GM10248 (cell line): ENCODE results near the gene SGIP1.

Experiments used
- CTCF ChIA-PET: fragments of 300-600 bp; sonication (Branson Sonifier 250); formaldehyde crosslinking; extraction: SDS; loops from one replicate; lab custom pipeline; 2021; ENCODE audit warnings: antibody characterized with exemption; lab: Yijun Ruan, JAX
- POLR2A ChIA-PET: fragments of 350-650 bp; sonication (Branson Sonifier 250); formaldehyde crosslinking; extraction: SDS; loops from one replicate; lab custom pipeline; 2020; ENCODE audit warnings: antibody characterized with exemption; lab: Yijun Ruan, JAX
- DNase-seq: peaks from one replicate; pipeline ENCODE4 v3.0.0; 2012; ENCODE audit errors: extremely low spot score
- TF ChIP-seq, protein P1 (sequence below): IDR thresholded peaks from 2 replicates; pipeline ENCODE4 v1.5.1; 2012; ENCODE audit warnings: mild to moderate bottlenecking, low read depth; ENCODE audit errors: extremely low read depth, missing control alignments, control extremely low read depth

Gene SGIP1

DNA sequence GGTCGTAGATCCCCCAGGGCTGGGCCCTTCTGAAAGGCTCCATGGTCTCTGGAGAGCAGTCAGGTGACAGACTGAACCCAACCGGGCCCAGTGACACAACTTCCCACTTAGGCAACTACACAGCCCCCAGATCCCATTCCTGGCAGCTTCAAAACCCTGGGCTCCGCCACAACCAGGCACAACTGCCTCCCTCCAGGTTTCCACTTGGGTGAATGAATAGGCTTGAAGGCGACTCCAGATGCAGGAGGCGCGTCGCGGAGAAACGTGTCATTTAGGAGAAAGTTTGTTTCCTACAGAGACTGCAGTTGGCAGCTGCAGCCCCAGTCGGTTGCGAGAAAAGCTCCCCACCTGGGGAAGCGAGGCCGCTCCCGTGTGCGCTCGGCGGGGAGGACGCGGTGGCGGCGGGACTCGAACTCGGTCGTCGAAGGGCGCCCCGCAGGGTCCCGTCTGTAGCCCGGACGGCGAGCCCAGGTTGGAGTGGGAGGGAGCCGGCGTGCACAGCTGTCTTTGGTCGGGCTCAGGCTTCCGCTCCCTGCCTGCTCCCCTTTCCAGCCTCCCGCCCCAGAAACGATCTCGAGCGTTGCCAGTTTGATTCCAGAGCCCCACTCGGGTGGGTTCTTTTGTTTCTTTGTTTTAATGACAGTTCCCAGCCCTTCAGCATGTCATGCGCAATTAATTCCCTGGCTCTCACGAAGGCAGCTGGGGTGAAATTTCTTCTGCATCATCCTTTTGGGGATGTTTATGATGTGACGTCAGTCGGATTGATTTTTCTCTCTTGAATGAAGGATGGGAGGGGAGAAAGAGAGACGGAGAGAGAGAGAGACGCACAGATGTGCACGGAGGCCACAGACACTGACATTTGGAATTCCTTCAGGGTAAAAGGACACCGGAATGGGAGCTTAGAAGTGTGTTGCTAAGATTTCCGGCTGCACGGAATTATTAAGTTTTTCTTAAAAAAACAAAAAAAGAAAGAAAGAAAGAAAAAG lies 862 bp upstream of the SGIP1 start:
- CTCF ChIA-PET = interaction anchor here (0.9 to 1.8 kb wide), 4 partner anchors 11 to 290 kb away, joined by 3 to 10 read pairs (median 3); no protein-coding TSS in a partner anchor
- TF ChIP-seq, protein P1, sequence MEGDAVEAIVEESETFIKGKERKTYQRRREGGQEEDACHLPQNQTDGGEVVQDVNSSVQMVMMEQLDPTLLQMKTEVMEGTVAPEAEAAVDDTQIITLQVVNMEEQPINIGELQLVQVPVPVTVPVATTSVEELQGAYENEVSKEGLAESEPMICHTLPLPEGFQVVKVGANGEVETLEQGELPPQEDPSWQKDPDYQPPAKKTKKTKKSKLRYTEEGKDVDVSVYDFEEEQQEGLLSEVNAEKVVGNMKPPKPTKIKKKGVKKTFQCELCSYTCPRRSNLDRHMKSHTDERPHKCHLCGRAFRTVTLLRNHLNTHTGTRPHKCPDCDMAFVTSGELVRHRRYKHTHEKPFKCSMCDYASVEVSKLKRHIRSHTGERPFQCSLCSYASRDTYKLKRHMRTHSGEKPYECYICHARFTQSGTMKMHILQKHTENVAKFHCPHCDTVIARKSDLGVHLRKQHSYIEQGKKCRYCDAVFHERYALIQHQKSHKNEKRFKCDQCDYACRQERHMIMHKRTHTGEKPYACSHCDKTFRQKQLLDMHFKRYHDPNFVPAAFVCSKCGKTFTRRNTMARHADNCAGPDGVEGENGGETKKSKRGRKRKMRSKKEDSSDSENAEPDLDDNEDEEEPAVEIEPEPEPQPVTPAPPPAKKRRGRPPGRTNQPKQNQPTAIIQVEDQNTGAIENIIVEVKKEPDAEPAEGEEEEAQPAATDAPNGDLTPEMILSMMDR = no peak
- POLR2A ChIA-PET = no interaction called here
- peak; percentile 9 for DNase-seq

DNA sequence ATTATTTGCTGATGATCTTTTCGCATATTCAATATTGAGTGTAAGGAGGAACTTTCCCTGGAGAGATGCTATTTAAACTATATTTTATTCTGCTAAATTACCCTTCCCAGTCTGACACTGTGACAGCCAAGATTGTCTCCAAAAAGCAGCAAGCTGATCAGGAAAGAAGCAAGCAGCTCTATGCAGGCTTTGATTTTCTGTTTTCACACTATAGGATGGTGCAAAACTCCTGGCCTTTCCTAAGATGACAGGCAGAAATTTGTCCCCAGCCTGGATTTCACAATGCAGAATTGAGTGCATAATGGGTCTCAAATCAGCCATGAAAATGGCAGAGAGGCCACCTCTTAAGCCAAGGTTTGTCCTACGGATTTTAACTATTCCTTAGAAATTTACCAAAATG lies 1.1 kb downstream of the SGIP1 start:
- CTCF ChIA-PET = interaction anchor here (1.0 kb wide), 1 partner anchor 98 kb away, joined by 3 read pairs; no protein-coding TSS in a partner anchor
- no peak for DNase-seq
- POLR2A ChIA-PET = no interaction called here
- TF ChIP-seq, protein P1 = no peak

DNA sequence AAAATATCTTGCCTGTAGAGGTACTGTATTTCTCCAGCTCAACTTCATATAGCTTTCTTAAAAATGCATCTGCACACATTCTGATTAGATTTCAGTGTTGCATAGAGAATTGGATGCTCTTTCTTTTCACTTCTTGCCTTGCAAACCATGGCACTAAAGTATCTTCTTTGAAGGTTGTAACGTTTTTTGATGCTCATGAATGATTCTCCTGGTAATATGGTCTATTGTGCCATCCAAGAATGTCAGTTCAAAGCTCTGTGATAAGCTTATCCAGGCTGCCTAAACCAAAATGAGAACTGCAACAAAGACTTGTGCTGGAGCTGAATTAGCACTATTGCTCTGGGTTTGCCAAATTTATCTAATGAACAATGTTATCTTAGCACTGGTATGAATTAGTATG lies 1.9 kb downstream of the SGIP1 start:
- ChIA-PET CTCF (interaction anchor here (1.0 to 1.1 kb wide), 2 partner anchors 23 to 605 kb away, joined by 3 to 6 read pairs; no protein-coding TSS in a partner anchor), POLR2A (no interaction called here)
- TF ChIP-seq, protein P1 = no peak
- DNase-seq = no peak

DNA sequence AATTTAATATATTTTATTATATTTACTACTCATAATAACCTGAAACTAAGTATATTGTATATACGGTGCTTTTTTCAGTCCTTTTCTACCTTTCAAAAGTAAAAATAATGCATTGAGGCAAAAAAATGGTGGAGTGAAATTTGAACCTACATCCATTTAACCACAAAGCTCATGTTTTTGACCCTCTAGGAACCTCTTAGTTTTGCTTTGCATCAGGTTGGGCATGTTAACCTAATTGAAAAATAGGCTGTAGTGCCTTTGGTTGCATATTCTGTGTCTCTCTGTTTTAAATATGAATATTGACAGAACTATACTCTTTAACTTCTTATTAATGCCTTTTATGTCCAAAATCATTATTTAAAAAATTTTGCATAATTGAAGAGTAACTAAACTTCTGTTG lies 3.8 kb downstream of the SGIP1 start:
- TF ChIP-seq, protein P1 = no peak

DNA sequence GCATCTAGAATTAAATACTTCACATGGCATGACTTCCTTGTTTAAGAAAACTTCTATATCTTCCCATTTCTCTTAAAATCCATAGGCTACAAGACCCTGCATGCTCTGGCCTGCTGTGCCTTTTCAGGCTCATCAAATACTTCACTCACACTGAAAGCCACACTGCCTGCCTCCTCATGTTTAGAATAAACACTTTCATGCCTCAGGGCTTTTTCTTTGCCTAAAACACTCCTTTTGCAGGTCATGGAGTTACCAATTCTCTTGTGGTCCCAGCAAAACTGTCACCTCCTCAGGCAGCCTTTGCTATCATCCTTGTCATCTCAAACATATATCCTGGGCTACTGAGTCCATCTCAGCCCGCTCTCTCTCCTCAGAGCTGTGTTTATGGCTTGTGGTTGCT lies 5.5 kb downstream of the SGIP1 start:
- no peak for DNase-seq
- CTCF ChIA-PET = interaction anchor here (0.7 kb wide), 1 partner anchor 35 kb away, joined by 3 read pairs; no protein-coding TSS in a partner anchor
- TF ChIP-seq, protein P1 = no peak
- POLR2A ChIA-PET = no interaction called here

More for the DNA sequence above, 3.8 kb downstream of the SGIP1 start:
- POLR2A ChIA-PET = no interaction called here
- CTCF ChIA-PET = interaction anchor here (1.3 kb wide), 1 partner anchor 9 kb away, joined by 4 read pairs; no protein-coding TSS in a partner anchor
- DNase-seq = no peak

DNA sequence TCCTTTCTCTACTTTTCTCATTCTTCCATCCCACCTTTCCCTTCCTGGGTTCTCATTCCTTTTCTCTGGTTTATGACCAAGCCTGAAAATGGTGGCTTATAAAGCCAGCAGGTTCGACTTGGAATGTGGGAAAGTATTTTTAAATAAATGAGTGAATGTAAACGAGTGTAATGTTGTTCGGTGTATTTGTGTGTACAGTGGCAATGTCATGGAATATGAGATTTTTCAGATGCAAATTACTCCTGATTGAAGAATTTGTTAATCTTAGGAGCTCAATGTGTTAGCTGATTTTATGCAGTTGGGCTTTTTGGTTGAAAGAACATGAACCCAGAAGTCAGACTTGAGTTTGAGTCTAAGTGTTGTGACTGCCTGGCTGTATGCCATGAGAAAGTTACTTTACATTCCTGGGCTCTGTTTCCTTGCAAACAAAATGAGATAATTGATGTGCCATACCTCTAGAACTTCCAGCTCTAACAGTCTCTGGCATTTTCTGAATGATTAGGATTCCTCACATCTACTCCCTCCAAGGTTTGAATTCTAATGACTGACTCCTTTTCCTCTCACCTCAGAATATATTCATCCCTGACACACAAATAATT lies 6.6 kb downstream of the SGIP1 start:
- ChIA-PET POLR2A (no interaction called here), CTCF (no interaction called here)
- TF ChIP-seq, protein P1 = no peak
- no peak for DNase-seq
